HepG2 (cell line): ENCODE data around the gene ZNF593OS. TPM values are rescaled to one million over a fixed set of nuclear protein-coding genes. Genes with fewer than 3 reads are reported as not detected.

Experiments used
- DNMT3B ChIP-seq: conservative IDR thresholded peaks from 2 replicates; pipeline ENCODE4 v1.6.1; 2016; ENCODE audit warnings: missing biosample characterization, control low read depth
- KLF15 ChIP-seq: sonication (generic); formaldehyde crosslinking; IDR thresholded peaks from 2 replicates; pipeline ENCODE4 v1.8.1; 2023; ENCODE audit warnings: borderline replicate concordance, mild to moderate bottlenecking, inconsistent platforms, missing genetic modification reagents, mixed read lengths
- MTA1 ChIP-seq: sonication (generic); formaldehyde crosslinking; IDR thresholded peaks from 2 replicates; pipeline ENCODE4 v1.4.0; 2020; ENCODE audit warnings: missing genetic modification reagents, mild to moderate bottlenecking, borderline replicate concordance
- NFKB2 ChIP-seq: sonication (generic); formaldehyde crosslinking; IDR thresholded peaks from 2 replicates; pipeline ENCODE4 v1.4.0; 2020; ENCODE audit warnings: missing genetic modification reagents, borderline replicate concordance
- NR1H2 ChIP-seq: sonication (generic); formaldehyde crosslinking; IDR thresholded peaks from 2 replicates; pipeline ENCODE4 v1.8.1; 2022; ENCODE audit warnings: low read depth, missing genetic modification reagents, borderline replicate concordance
- NR2F1 ChIP-seq, 2 experiments: fragments of 450-650 bp in 1 of 2; formaldehyde crosslinking in 1 of 2; IDR thresholded peaks; 2 replicates each; pipeline versions ENCODE4 v1.5.0 to v1.6.1; 2016 to 2020; ENCODE audit warnings: mild to moderate bottlenecking in 1 of 2, missing compliant biosample characterization in 1 of 2, missing genetic modification reagents in 1 of 2, moderate library complexity in 1 of 2
- TAF15 ChIP-seq: fragments of 200-400 bp; formaldehyde crosslinking; IDR thresholded peaks from one replicate; pipeline ENCODE4 v1.6.1; 2018; ENCODE audit warnings: mild to moderate bottlenecking, low read depth, low read length; ENCODE audit not compliant: poor library complexity, severe bottlenecking
- ZBTB20 ChIP-seq: sonication (generic); formaldehyde crosslinking; IDR thresholded peaks from 2 replicates; pipeline ENCODE4 v1.8.1; 2023; ENCODE audit warnings: missing genetic modification reagents, low read depth, mild to moderate bottlenecking, borderline replicate concordance
- ZNF674 ChIP-seq: sonication (generic); formaldehyde crosslinking; IDR thresholded peaks from 2 replicates; pipeline ENCODE4 v1.5.0; 2020; ENCODE audit warnings: low read depth, mild to moderate bottlenecking, missing genetic modification reagents
- ZNF747 ChIP-seq: sonication (generic); formaldehyde crosslinking; IDR thresholded peaks from 2 replicates; pipeline ENCODE4 v1.8.1; 2023; ENCODE audit warnings: missing genetic modification reagents, mild to moderate bottlenecking, borderline replicate concordance
- ZNF761 ChIP-seq: sonication (generic); formaldehyde crosslinking; conservative IDR thresholded peaks from 2 replicates; pipeline ENCODE4 v1.4.0; 2020; ENCODE audit warnings: mild to moderate bottlenecking, missing genetic modification reagents
- ZNF776 ChIP-seq: sonication (generic); formaldehyde crosslinking; IDR thresholded peaks from 2 replicates; pipeline ENCODE4 v1.4.0; 2020; ENCODE audit warnings: mild to moderate bottlenecking, missing genetic modification reagents
- polyA plus RNA-seq, 8 experiments: library from polyadenylated mRNA; depleted of rRNA in 3 of 8; stranded (reverse) in 7 of 8; unstranded in 1 of 8; fragments of >200 nt; fragmentation: Illumina TruSeq in 4 of 8; extraction: Trizol in 4 of 8; gene quantifications; 2 replicates each; pipeline versions ENCODE4 v1.2.1 to v1.2.3, GENCODE V29; 2011 to 2016; ENCODE audit warnings: low read depth in 4 of 8, missing spikeins in 1 of 8, mixed read lengths in 1 of 8; ENCODE audit not compliant: insufficient read depth in 1 of 8
- total RNA-seq, 5 experiments: library from RNA; depleted of rRNA; stranded (reverse); fragments of >200 nt; fragmentation: Illumina TruSeq; extraction: Trizol; gene quantifications; 2 replicates each; pipeline ENCODE4 v1.2.3, GENCODE V29; 2016; ENCODE audit warnings: low read depth in 1 of 5
- TF ChIP-seq, protein P1 (sequence below): sonication (generic); formaldehyde crosslinking; IDR thresholded peaks from 2 replicates; pipeline ENCODE4 v1.4.0; 2020; ENCODE audit warnings: missing genetic modification reagents
- TF ChIP-seq, protein P2 (sequence below): sonication (generic); formaldehyde crosslinking; IDR thresholded peaks from 2 replicates; pipeline ENCODE4 v1.4.0; 2020; ENCODE audit warnings: missing genetic modification reagents; ENCODE audit errors: not compliant biosample characterization
- TF ChIP-seq, protein P3 (sequence below): sonication (generic); formaldehyde crosslinking; IDR thresholded peaks from 2 replicates; pipeline ENCODE4 v1.4.0; 2020; ENCODE audit warnings: missing genetic modification reagents
- TF ChIP-seq, protein P4 (sequence below): sonication (generic); formaldehyde crosslinking; IDR thresholded peaks from 2 replicates; pipeline ENCODE4 v1.5.1; 2020; ENCODE audit warnings: mild to moderate bottlenecking, missing genetic modification reagents, borderline replicate concordance

The ZNF593OS gene
- total and polyA plus RNA-seq, 2 of the 13 experiments (the other 11 are each of a cell fraction or from before 2014, with no cell fraction given): not detected

DNA sequence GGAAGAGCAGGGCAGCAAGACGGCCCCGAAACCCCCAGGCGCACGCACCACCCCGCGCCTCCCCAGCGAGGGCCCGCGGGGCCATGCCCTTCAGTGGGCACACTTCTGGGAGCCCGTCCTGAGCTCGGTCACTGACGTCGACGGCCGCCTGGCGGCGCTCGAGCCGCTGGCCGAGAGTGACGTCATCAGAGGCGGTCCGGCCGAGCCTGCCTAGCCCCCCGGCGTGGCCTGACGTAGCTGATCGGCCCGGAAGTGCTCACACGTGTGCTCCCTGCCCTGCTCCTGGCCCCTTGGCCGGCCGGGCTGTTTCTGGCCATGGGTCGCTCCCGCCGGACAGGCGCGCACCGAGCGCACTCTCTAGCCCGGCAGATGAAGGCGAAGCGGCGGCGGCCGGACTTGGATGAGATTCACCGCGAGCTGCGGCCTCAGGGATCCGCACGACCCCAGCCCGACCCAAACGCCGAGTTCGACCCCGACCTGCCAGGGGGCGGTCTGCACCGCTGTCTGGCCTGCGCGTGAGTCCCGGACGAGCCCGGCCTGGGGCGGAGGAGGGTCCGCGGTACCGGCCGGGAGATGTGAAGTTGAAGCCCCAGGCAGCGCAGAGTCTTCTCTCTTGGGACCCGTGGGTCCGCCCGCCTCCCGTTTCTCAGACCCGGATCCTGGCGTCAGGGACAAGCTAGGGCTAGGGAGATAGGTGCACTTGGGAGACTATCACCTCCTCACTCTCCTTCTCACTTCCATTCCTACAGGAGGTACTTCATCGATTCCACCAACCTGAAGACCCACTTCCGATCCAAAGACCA lies 1.8 kb downstream of the ZNF593OS start, which contains the start of gene ZNF593 (continued):
- TF ChIP-seq, protein P1, sequence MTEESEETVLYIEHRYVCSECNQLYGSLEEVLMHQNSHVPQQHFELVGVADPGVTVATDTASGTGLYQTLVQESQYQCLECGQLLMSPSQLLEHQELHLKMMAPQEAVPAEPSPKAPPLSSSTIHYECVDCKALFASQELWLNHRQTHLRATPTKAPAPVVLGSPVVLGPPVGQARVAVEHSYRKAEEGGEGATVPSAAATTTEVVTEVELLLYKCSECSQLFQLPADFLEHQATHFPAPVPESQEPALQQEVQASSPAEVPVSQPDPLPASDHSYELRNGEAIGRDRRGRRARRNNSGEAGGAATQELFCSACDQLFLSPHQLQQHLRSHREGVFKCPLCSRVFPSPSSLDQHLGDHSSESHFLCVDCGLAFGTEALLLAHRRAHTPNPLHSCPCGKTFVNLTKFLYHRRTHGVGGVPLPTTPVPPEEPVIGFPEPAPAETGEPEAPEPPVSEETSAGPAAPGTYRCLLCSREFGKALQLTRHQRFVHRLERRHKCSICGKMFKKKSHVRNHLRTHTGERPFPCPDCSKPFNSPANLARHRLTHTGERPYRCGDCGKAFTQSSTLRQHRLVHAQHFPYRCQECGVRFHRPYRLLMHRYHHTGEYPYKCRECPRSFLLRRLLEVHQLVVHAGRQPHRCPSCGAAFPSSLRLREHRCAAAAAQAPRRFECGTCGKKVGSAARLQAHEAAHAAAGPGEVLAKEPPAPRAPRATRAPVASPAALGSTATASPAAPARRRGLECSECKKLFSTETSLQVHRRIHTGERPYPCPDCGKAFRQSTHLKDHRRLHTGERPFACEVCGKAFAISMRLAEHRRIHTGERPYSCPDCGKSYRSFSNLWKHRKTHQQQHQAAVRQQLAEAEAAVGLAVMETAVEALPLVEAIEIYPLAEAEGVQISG: peak; percentile 90
- TF ChIP-seq NFKB2 (CRISPR knock-in tag) (peak; percentile 82; the same call in 1 of the 2 replicates), ZNF674 (CRISPR knock-in tag) (no peak), KLF15 (CRISPR knock-in tag) (0 out of 2 replicates have a peak, but pooled peaks have one; percentile 88), ZNF776 (CRISPR knock-in tag) (peak; percentile 98), NR2F1 (CRISPR knock-in tag; IDR thresholded peaks at IDR 0.05) (no peak; a peak in 1 of 4 replicates), TAF15 (no peak), MTA1 (CRISPR knock-in tag) (peak; percentile 77; the same call in 1 of the 2 replicates), ZNF747 (peak; percentile 82; the same call in 1 of the 2 replicates), ZBTB20 (CRISPR knock-in tag) (peak; percentile 56; the same call in 1 of the 2 replicates), DNMT3B (CRISPR knock-in tag) (0 out of 2 replicates have a peak, but pooled peaks have one; percentile 32), ZNF761 (CRISPR knock-in tag) (peak; percentile 70), NR1H2 (0 out of 2 replicates have a peak, but pooled peaks have one; percentile 79)
- TF ChIP-seq, protein P2, sequence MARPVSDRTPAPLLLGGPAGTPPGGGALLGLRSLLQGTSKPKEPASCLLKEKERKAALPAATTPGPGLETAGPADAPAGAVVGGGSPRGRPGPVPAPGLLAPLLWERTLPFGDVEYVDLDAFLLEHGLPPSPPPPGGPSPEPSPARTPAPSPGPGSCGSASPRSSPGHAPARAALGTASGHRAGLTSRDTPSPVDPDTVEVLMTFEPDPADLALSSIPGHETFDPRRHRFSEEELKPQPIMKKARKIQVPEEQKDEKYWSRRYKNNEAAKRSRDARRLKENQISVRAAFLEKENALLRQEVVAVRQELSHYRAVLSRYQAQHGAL (CRISPR knock-in tag): peak; percentile 20
- TF ChIP-seq, protein P3, sequence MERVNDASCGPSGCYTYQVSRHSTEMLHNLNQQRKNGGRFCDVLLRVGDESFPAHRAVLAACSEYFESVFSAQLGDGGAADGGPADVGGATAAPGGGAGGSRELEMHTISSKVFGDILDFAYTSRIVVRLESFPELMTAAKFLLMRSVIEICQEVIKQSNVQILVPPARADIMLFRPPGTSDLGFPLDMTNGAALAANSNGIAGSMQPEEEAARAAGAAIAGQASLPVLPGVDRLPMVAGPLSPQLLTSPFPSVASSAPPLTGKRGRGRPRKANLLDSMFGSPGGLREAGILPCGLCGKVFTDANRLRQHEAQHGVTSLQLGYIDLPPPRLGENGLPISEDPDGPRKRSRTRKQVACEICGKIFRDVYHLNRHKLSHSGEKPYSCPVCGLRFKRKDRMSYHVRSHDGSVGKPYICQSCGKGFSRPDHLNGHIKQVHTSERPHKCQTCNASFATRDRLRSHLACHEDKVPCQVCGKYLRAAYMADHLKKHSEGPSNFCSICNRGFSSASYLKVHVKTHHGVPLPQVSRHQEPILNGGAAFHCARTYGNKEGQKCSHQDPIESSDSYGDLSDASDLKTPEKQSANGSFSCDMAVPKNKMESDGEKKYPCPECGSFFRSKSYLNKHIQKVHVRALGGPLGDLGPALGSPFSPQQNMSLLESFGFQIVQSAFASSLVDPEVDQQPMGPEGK: peak; percentile 80
- TF ChIP-seq, protein P4, sequence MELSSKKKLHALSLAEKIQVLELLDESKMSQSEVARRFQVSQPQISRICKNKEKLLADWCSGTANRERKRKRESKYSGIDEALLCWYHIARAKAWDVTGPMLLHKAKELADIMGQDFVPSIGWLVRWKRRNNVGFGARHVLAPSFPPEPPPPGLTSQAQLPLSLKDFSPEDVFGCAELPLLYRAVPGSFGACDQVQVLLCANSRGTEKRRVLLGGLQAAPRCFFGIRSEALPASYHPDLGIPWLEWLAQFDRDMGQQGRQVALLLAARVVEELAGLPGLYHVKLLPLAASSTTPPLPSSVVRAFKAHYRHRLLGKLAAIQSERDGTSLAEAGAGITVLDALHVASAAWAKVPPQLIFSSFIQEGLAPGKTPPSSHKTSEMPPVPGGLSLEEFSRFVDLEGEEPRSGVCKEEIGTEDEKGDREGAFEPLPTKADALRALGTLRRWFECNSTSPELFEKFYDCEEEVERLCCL (CRISPR knock-in tag): 0 out of 2 replicates have a peak, but pooled peaks have one; percentile 31
